ENCODE measurements around the gene RAET1L.
"Not testable (repeated sequence)": the region's sequence is repeated elsewhere in the genome, so short reads cannot be mapped to it uniquely, and the experiment has no call there.

RAET1L gene

GRCh38 chr6:150044621-150045145, 19.4 kb upstream of the RAET1L start:
- in situ Hi-C loops (cut with MboI; ENCODE audit: low sequenced_read_pairs) = no loop called here

GRCh38 chr6:150043501-150044412, 18.4 kb upstream of the RAET1L start:
- in situ Hi-C loops (cut with MboI; ENCODE audit: low sequenced_read_pairs) = no loop called here

- in situ Hi-C loops (cut with MboI; ENCODE audit: low sequenced_read_pairs) = no loop called here
Observed at GRCh38 chr6:150043096-150043495, 17.8 kb upstream of the RAET1L start.

GRCh38 chr6:150038202-150039062, 13.1 kb upstream of the RAET1L start:
- in situ Hi-C loops (cut with MboI; ENCODE audit: low sequenced_read_pairs) = no loop called here

- in situ Hi-C loops (cut with MboI; ENCODE audit: low sequenced_read_pairs) = no loop called here
Observed at GRCh38 chr6:150037526-150038201, 12.3 kb upstream of the RAET1L start.

- in situ Hi-C loops (cut with MboI; ENCODE audit: low sequenced_read_pairs) = no loop called here
Observed at GRCh38 chr6:150036081-150036480, 10.7 kb upstream of the RAET1L start.

- in situ Hi-C loops (cut with MboI; ENCODE audit: low sequenced_read_pairs) = no loop called here
Observed at GRCh38 chr6:150033207-150033771, 8.0 kb upstream of the RAET1L start.

- in situ Hi-C loops (cut with MboI; ENCODE audit: low sequenced_read_pairs) = no loop called here
Observed at GRCh38 chr6:150032598-150032997, 7.3 kb upstream of the RAET1L start.

- in situ Hi-C loops (cut with MboI; ENCODE audit: low sequenced_read_pairs) = no loop called here
Observed at GRCh38 chr6:150030611-150031010, 5.3 kb upstream of the RAET1L start.

GRCh38 chr6:150029749-150030148, 4.4 kb upstream of the RAET1L start:
- in situ Hi-C loops (cut with MboI; ENCODE audit: low sequenced_read_pairs) = no loop called here

- in situ Hi-C loops (cut with MboI; ENCODE audit: low sequenced_read_pairs) = no loop called here
Observed at GRCh38 chr6:150029276-150029675, 3.9 kb upstream of the RAET1L start.

GRCh38 chr6:150028799-150029198, 3.5 kb upstream of the RAET1L start:
- in situ Hi-C loops (cut with MboI; ENCODE audit: low sequenced_read_pairs) = no loop called here

- in situ Hi-C loops (cut with MboI; ENCODE audit: low sequenced_read_pairs) = no loop called here
Observed at GRCh38 chr6:150027806-150028565, 2.7 kb upstream of the RAET1L start.

GRCh38 chr6:150026976-150027805, 1.9 kb upstream of the RAET1L start:
- in situ Hi-C loops (cut with MboI; ENCODE audit: low sequenced_read_pairs) = no loop called here

GRCh38 chr6:150024646-150025155, 631 bp downstream of the RAET1L start:
- in situ Hi-C loops (cut with MboI; ENCODE audit: low sequenced_read_pairs) = no loop called here

GRCh38 chr6:150024021-150024420, 1.3 kb downstream of the RAET1L start:
- in situ Hi-C loops (cut with MboI; ENCODE audit: low sequenced_read_pairs) = not testable (repeated sequence)

- in situ Hi-C loops (cut with MboI; ENCODE audit: low sequenced_read_pairs) = not testable (repeated sequence)
Observed at GRCh38 chr6:150021870-150022269, 3.5 kb downstream of the RAET1L start.

GRCh38 chr6:150018846-150019580, 6.3 kb downstream of the RAET1L start:
- in situ Hi-C loops (cut with MboI; ENCODE audit: low sequenced_read_pairs) = no loop called here
